IPS-20b (cell line): Measurements from ENCODE around the gene ARSK.
A peak's percentile ranks its signal among the peaks of the same experiment; 100 is the strongest.

Source experiments
- H3K27ac ChIP-seq: one replicate; pipeline ENCODE4 v1.5.1; 2013; ENCODE audit warnings: low read length
- H3K27me3 ChIP-seq: 2 replicates; pipeline ENCODE4 v1.6.1; 2013; ENCODE audit warnings: mild to moderate bottlenecking, low read length, inconsistent platforms; ENCODE audit not compliant: insufficient read depth
- H3K36me3 ChIP-seq: 2 replicates; pipeline ENCODE4 v1.6.1; 2013; ENCODE audit warnings: low read depth, mild to moderate bottlenecking, inconsistent platforms, low read length, moderate library complexity; ENCODE audit not compliant: insufficient read depth
- H3K4me1 ChIP-seq: 2 replicates; pipeline ENCODE4 v1.6.1; 2013; ENCODE audit warnings: mild to moderate bottlenecking, control low read depth, inconsistent platforms, low read length, moderate library complexity; ENCODE audit not compliant: insufficient read depth
- H3K4me3 ChIP-seq: 2 replicates; pipeline ENCODE4 v1.5.1; 2013; ENCODE audit warnings: mild to moderate bottlenecking, low read length, inconsistent platforms
- H3K9ac ChIP-seq: 2 replicates; pipeline ENCODE4 v1.6.1; 2013; ENCODE audit warnings: low read depth, mild to moderate bottlenecking, inconsistent platforms, low read length, moderate library complexity
- H3K9me3 ChIP-seq: 2 replicates; pipeline ENCODE4 v1.6.1; 2013; ENCODE audit warnings: mild to moderate bottlenecking, low read depth, low read length, inconsistent platforms; ENCODE audit not compliant: insufficient read depth

Gene ARSK

DNA sequence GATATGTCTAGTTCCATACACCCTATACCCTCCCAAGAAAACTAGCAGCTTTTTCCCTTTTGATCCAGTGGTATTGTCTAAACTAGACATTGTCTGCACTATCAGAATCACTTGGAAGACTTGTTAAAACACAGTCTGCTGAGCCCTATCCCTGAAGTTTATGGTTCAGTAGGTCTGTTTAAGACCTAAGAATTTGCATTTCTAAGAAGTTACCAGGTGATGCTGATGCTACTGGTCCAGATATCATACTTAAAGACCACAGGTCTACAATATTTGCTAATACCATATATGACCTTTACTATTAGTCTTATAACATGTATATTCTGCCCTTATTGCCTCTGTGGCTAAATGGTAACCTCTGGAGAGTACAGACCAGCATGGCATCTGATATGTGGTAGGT, 23.4 kb upstream of the ARSK start:
- Histone ChIP-seq H3K9ac (no peak overlapping the region), H3K4me1 (peaks cover 21% of the 10 kb centered on the region), H3K36me3 (peaks cover 53% of the 10 kb centered on the region), H3K27me3 (no peaks in the 10 kb centered on the region), H3K27ac (no peak overlapping the region), H3K9me3 (no peaks in the 10 kb centered on the region), H3K4me3 (no peak overlapping the region)

DNA sequence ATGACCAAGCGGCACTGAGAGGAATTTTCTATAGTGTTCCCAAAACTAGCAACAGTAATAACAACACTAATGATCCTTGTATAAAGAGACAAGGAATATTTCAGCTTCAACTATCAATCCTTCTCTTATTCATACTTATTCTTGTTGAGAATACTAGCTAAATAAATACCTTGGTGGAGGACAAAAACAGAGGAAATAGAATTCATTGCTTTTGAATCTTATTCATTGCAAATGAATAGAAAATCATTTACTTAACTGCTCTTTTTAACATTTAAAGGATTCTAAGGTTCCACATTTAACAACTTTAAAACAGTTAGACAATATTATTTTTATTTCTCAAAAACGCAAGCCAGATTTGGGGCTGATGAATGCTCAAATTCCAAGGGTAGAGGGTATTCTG, 22.5 kb upstream of the ARSK start:
- peaks cover 54% of the 10 kb centered on the region for H3K36me3 ChIP-seq

DNA sequence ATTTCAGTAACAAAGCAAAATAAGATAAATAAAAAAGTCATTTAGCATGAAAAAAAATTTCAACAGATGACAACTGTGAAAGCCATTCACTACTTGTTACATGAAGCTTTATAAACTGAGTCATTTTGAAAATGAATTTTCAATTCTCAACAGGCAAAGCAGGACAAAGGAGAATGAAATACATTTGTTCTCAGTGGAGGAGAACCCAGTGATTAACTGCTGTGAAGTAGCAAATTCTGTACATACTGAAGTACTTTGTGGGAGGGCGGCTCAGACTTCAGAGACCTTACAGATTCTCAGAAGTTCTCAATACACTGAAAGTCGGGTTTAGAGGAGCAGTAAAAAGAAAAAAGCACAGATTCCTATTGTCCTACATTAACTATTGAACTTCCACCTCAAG, 21.8 kb upstream of the ARSK start:
- peaks cover 50% of the 10 kb centered on the region for H3K36me3 ChIP-seq
- H3K27ac ChIP-seq: no peak overlapping the region

More for the DNA sequence above, 22.5 kb upstream of the ARSK start:
- no peak overlapping the region for H3K27ac ChIP-seq
- no peaks in the 10 kb centered on the region for H3K9me3 ChIP-seq
- H3K4me1 ChIP-seq: peaks cover 21% of the 10 kb centered on the region
- no peaks in the 10 kb centered on the region for H3K27me3 ChIP-seq
- peak overlapping the region; percentile 38; the same call in 1 of the 2 replicates for H3K4me3 ChIP-seq
- H3K9ac ChIP-seq: no peak overlapping the region

DNA sequence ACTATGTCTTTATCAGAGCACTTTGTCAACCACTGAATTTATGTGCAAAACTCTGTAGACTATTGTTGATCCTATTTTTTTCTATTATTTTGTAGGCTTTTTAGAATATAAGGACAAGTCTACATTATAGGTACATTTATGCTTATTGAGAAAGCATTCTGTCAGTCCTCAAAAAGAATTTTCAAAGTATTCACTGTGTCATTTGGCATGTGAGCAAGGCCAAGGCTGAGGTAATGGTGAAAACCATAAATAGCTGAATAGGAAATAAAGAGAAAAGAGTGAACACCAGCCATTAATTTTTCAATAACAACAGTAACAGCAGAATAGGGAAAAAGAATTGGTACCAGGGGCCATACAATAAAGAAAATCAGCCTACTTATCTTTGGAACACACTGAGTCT, 21.1 kb upstream of the ARSK start:
- H3K4me3 ChIP-seq: no peak overlapping the region
- H3K9me3 ChIP-seq: no peaks in the 10 kb centered on the region
- H3K36me3 ChIP-seq: peaks cover 44% of the 10 kb centered on the region
- no peak overlapping the region for H3K27ac ChIP-seq
- H3K4me1 ChIP-seq: peaks cover 21% of the 10 kb centered on the region
- H3K9ac ChIP-seq: no peak overlapping the region
- H3K27me3 ChIP-seq: no peaks in the 10 kb centered on the region

More for the DNA sequence above, 21.8 kb upstream of the ARSK start:
- no peak overlapping the region for H3K4me3 ChIP-seq
- no peak overlapping the region for H3K9ac ChIP-seq
- H3K27me3 ChIP-seq: no peaks in the 10 kb centered on the region
- H3K4me1 ChIP-seq: peaks cover 21% of the 10 kb centered on the region
- no peaks in the 10 kb centered on the region for H3K9me3 ChIP-seq

DNA sequence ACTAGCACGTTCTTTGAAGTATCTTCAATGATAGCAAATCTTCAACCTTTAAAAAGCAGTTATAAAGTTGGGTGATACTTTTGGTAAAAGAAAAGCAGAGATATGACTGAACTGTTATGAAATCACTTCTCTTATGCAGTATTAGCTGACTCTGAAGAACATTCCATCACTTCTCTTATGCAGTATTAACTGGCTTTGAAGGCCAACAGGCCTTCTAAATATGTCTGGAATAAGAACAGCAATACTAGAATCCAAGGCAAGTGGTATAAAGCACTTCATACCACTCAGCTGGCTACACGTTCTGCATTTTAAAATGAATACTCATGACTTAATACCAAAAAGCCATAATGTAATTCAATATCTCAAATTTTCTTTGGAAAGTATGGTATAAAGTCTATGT, 17.4 kb upstream of the ARSK start:
- peaks cover 11% of the 10 kb centered on the region; the same call in 1 of the 2 replicates for H3K4me1 ChIP-seq
- H3K9ac ChIP-seq: no peak overlapping the region
- no peak overlapping the region for H3K4me3 ChIP-seq
- no peak overlapping the region for H3K27ac ChIP-seq
- H3K9me3 ChIP-seq: no peaks in the 10 kb centered on the region
- peaks cover 56% of the 10 kb centered on the region for H3K36me3 ChIP-seq
- no peaks in the 10 kb centered on the region for H3K27me3 ChIP-seq

DNA sequence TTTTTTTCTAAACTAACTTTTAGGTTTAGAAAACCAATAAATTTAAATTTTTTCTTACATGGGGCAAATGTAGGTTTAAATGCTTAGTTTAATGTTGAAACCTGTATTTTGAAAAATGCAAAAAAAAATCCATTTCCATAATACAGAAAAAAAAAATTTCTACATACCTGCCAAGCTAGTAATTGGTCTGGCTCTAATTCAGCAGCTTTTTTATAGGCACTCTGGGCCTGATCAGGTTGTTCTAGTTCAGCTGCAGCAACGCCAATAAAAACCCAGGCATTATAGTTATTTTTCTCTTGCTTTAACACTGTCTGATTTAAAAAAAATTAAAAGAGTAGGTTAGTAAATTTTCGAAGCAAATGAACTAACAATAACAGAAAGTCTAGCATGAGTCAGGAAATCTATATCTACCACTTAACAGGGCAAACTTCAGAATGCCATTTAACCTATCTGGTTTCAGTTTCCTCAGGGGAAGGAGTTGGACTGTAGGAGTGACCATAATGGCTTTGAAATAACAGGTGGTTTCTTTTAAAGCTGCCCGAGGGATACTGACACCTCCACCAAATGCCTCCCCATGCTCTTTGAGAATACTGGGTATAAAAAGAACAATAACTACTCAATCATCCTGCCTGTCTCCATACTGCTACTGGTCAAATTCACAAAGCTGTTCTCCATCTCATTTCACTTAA, 11.7 kb upstream of the ARSK start:
- H3K27me3 ChIP-seq: no peaks in the 10 kb centered on the region
- H3K9ac ChIP-seq: no peak overlapping the region
- no peak overlapping the region for H3K27ac ChIP-seq
- H3K4me1 ChIP-seq: no peaks in the 10 kb centered on the region
- H3K9me3 ChIP-seq: no peaks in the 10 kb centered on the region
- peaks cover 90% of the 10 kb centered on the region for H3K36me3 ChIP-seq
- no peak overlapping the region for H3K4me3 ChIP-seq

DNA sequence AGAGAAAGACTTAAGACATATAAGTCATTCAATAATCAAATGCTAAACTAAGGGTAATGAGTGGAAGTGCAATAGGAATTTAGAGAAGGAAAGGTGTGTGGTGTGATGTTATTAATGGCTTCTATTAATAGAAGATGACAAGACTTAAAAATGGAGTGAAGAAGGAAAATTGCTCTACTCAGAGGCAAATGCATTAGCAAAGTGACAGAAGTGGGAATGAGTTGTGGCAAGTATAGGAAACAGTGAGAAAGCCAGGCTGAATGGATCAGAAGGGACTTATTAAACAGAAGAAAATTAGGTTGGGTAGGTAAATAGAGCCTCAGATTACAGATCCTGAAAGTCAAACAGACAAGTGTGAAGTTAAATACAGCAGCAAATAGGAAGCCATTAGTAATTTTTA, 5.9 kb upstream of the ARSK start:
- H3K27ac ChIP-seq: no peak overlapping the region
- H3K4me3 ChIP-seq: no peak overlapping the region
- H3K9ac ChIP-seq: no peak overlapping the region
- no peaks in the 10 kb centered on the region for H3K27me3 ChIP-seq
- no peaks in the 10 kb centered on the region for H3K4me1 ChIP-seq
- peaks cover 68% of the 10 kb centered on the region for H3K36me3 ChIP-seq
- no peaks in the 10 kb centered on the region for H3K9me3 ChIP-seq

DNA sequence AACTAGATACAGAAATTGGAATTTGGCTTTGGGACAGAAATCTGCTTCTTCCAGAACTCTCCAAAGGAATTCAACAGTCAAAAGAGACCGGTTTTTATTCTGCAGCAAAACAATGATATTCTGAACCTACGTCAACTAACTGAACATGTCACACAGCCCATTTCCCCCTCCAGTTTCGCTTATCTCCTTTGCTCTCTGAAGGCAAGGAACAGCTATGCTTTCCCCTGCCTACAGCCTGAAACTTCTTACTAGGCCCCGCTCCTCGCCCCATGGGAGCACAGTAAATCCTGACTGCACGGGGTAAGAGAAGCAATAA, 612 bp upstream of the ARSK start:
- peaks cover 15% of the 10 kb centered on the region for H3K36me3 ChIP-seq
- 0 out of 2 replicates have a peak, but pooled peaks cover 4% of the 10 kb centered on the region for H3K4me1 ChIP-seq
- H3K9ac ChIP-seq: peak overlapping the region; percentile 92
- no peaks in the 10 kb centered on the region for H3K27me3 ChIP-seq
- peak overlapping the region; percentile 97 for H3K4me3 ChIP-seq
- peak overlapping the region; percentile 68 for H3K27ac ChIP-seq
- no peaks in the 10 kb centered on the region for H3K9me3 ChIP-seq

DNA sequence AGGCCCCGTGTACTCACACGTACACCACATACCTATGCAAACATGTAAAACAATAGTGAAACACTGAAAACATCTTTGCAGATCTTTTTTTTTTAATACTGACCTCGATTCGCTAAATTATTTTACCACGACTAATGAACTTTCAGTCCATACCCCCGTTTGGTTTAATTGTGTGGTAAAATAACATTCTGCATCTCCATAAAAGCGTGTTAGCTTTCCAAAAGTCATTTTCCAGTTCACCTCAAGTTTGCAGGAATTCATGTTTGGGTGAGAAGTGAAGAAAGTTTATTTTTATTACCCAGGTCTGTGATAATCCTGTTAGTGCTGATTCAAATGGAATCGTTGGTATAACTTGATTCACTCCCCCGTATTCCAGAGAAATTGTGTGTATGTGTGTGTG, 652 bp downstream of the ARSK start:
- peak overlapping the region; percentile 68 for H3K27ac ChIP-seq
- H3K9ac ChIP-seq: peak overlapping the region; percentile 92
- H3K36me3 ChIP-seq: peaks cover 7% of the 10 kb centered on the region
- H3K4me1 ChIP-seq: 0 out of 2 replicates have a peak, but pooled peaks cover 4% of the 10 kb centered on the region
- H3K27me3 ChIP-seq: no peaks in the 10 kb centered on the region
- H3K4me3 ChIP-seq: peak overlapping the region; percentile 97
- no peaks in the 10 kb centered on the region for H3K9me3 ChIP-seq

DNA sequence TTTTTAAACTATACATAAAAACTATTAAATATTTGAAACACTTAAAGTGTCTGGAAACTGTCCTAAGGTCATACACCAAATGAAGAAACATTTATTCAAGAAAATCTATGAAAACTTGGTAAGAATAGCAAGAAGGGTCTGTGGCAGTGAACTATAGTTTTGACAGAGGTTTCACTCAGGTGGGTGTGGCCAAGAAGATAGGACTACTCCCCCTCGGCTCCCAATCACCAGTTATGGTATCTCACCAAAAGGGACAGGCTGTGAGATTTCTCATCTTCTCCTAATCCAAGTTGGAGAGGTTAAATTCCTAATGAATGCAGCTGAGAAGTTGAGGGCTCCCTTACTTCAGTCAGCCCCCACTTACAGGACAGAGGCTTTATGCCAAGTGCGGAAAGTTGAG, 2.9 kb downstream of the ARSK start:
- no peak overlapping the region for H3K9ac ChIP-seq
- H3K27ac ChIP-seq: no peak overlapping the region
- H3K4me1 ChIP-seq: 0 out of 2 replicates have a peak, but pooled peaks cover 4% of the 10 kb centered on the region
- H3K4me3 ChIP-seq: no peak overlapping the region
- no peaks in the 10 kb centered on the region for H3K9me3 ChIP-seq
- H3K27me3 ChIP-seq: no peaks in the 10 kb centered on the region
- H3K36me3 ChIP-seq: peaks cover under 1% of the 10 kb centered on the region; the same call in 1 of the 2 replicates

DNA sequence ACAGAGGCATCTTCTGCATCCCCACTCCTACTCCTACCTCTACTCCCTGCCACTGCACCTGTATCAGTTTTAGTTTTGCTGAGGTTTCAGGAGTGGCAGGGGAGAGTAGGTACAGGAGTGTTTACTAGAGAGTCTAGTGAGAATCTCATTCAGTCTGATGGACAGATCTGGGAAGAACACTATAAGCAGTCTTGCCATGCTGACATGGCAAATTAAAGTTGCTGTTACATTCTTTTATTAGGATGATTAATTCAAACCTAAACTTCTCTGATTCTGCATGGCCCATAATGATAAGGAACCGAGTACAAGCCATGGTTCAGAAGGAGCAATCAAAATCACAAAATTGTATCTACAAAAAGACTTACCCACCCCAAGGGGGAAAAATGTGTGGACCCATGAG, 7.4 kb downstream of the ARSK start:
- H3K4me3 ChIP-seq: no peak overlapping the region
- no peaks in the 10 kb centered on the region for H3K9me3 ChIP-seq
- H3K27ac ChIP-seq: no peak overlapping the region
- no peaks in the 10 kb centered on the region for H3K4me1 ChIP-seq
- H3K36me3 ChIP-seq: no peaks in the 10 kb centered on the region; the same call in 1 of the 2 replicates
- H3K27me3 ChIP-seq: no peaks in the 10 kb centered on the region
- no peak overlapping the region for H3K9ac ChIP-seq

DNA sequence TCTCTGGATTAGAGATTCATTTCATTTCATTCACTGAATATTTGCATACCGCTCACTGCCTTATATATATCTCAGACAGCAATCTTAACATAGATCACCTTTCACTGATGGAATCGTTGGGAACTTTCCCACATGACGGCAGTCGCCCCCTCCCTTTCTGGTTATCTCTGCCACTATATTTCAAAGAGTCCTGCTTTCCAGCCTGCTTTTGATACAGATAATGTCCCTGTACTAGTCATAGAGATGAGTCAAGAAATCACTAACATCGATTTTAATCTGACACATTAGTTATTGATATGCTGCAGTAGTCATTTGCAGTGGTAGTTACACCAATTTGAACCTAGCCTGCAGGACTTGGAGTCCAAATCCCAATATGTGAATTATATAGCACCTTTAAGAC, 8.5 kb downstream of the ARSK start:
- no peaks in the 10 kb centered on the region for H3K9me3 ChIP-seq
- no peaks in the 10 kb centered on the region for H3K4me1 ChIP-seq
- peaks cover 1% of the 10 kb centered on the region; the same call in 1 of the 2 replicates for H3K36me3 ChIP-seq
- H3K4me3 ChIP-seq: no peak overlapping the region
- no peak overlapping the region for H3K9ac ChIP-seq
- H3K27me3 ChIP-seq: no peaks in the 10 kb centered on the region
- no peak overlapping the region for H3K27ac ChIP-seq
